ENCODE measurements around the gene FHOD3. TPM values are rescaled to one million over a fixed set of nuclear protein-coding genes. Genes with fewer than 3 reads are reported as not detected.

The FHOD3 gene
- total and polyA plus RNA-seq, 2 of the 8 experiments (the other 6 are each of a cell fraction or from before 2014, with no cell fraction given) = 9.7 to 10.5 TPM

DNA sequence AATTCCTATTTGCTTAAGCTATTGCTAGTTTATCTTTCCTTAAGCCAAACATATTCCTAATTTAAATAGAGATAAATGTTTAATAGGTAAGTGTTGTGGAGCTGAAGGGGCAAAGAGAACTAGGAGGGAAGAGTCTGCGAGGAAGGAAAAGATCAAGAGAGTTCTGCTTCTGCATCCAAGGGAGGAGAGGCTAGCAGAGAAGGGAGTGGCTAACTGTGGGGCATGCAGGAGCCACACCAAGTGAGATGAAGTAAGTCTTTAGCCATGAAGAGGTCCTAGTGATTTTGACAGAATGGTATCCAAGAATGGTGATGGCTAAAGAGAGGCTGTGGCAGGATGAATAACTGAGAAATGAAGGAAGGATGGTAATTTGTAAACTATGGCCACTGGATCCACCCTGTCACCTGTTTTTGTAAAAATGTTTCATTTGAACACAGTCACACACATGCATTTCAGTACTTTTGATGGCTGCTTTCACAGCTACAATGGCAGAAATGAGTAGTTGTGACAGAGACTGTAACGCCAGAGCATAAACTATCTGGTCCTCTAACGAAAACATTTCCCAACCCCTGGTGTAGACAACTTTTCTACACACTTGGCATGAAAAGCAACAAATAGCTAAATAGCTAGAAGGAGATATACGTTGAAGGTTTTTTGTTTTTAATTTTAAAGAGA, 515.7 kb downstream of the FHOD3 start (continued):
- TF ChIP-seq SIN3A (conservative IDR thresholded peaks at IDR 0.05 in 1 of 2, IDR thresholded peaks at IDR 0.05 in 1 of 2; ENCODE audit: low read depth in 1 of 2, low read length in 2 of 2) (no peak), SRF (IDR thresholded peaks at IDR 0.05; ENCODE audit: low read depth, low read length) (no peak), RAD21 (IDR thresholded peaks at IDR 0.05 in 1 of 2, conservative IDR thresholded peaks at IDR 0.05 in 1 of 2; ENCODE audit: low read depth in 2 of 2, low read length in 2 of 2) (no peak), SP1 (IDR thresholded peaks at IDR 0.05; ENCODE audit: low read depth, low read length) (no peak), PHF8 (conservative IDR thresholded peaks at IDR 0.05; ENCODE audit: low read depth, low read length) (no peak), SP4 (IDR thresholded peaks at IDR 0.05; ENCODE audit: low read length) (no peak), EZH2 (IDR thresholded peaks at IDR 0.05; ENCODE audit: low read depth, low read length, severe bottlenecking) (no peak)
